Measurements from ENCODE around the gene KIF14.

GRCh38 chr1:200640373-200640962, 19.9 kb upstream of the KIF14 start:
- TF ChIP-seq, protein P1, sequence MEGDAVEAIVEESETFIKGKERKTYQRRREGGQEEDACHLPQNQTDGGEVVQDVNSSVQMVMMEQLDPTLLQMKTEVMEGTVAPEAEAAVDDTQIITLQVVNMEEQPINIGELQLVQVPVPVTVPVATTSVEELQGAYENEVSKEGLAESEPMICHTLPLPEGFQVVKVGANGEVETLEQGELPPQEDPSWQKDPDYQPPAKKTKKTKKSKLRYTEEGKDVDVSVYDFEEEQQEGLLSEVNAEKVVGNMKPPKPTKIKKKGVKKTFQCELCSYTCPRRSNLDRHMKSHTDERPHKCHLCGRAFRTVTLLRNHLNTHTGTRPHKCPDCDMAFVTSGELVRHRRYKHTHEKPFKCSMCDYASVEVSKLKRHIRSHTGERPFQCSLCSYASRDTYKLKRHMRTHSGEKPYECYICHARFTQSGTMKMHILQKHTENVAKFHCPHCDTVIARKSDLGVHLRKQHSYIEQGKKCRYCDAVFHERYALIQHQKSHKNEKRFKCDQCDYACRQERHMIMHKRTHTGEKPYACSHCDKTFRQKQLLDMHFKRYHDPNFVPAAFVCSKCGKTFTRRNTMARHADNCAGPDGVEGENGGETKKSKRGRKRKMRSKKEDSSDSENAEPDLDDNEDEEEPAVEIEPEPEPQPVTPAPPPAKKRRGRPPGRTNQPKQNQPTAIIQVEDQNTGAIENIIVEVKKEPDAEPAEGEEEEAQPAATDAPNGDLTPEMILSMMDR (IDR thresholded peaks at IDR 0.05; ENCODE audit: low read depth, low read length) = no peak
- TF ChIP-seq, protein P2, sequence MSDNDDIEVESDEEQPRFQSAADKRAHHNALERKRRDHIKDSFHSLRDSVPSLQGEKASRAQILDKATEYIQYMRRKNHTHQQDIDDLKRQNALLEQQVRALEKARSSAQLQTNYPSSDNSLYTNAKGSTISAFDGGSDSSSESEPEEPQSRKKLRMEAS (IDR thresholded peaks at IDR 0.05; ENCODE audit: low read depth, low read length) = no peak
- TF ChIP-seq POLR2A (IDR thresholded peaks at IDR 0.05; ENCODE audit: extremely low read depth, insufficient read length) (no peak), MYC (IDR thresholded peaks at IDR 0.05; ENCODE audit: low read depth, low read length) (no peak)
